GOT3 (cell line): Measurements from ENCODE around the gene GPR39.
"Not testable (repeated sequence)": the region's sequence is repeated elsewhere in the genome, so short reads cannot be mapped to it uniquely, and the experiment has no call there.

Experiments
- DNase-seq: peaks from one replicate; lab custom pipeline; 2025; ENCODE audit warnings: mixed read lengths; lab: John Stamatoyannopoulos, UW

GPR39 gene

DNA sequence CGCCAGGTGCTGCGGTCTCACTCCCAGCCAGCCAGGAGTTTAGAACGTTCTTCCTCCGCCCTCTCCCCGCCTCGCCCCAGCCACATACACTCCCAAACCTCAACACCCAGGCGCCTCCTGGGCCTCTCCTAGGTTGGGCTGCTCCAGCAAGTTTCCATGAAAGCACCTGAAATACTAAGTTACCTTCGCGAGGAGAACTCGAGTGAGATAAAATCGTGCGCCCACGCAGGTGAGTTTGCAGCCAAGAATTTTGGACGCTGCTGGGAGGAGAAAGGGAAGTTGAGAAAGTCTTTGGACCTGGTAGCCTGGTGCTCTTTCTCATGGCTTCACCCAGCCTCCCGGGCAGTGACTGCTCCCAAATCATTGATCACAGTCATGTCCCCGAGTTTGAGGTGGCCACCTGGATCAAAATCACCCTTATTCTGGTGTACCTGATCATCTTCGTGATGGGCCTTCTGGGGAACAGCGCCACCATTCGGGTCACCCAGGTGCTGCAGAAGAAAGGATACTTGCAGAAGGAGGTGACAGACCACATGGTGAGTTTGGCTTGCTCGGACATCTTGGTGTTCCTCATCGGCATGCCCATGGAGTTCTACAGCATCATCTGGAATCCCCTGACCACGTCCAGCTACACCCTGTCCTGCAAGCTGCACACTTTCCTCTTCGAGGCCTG, at the start of gene GPR39:
Gene GPR39, plus strand, starts transcription at position 83 of the 673 bp plus-strand sequence.
- DNase-seq: no peak

- DNase-seq: no peak
Measured at GRCh38 chr2:132368191-132368590, 48.4 kb upstream of the GPR39 start.

DNA sequence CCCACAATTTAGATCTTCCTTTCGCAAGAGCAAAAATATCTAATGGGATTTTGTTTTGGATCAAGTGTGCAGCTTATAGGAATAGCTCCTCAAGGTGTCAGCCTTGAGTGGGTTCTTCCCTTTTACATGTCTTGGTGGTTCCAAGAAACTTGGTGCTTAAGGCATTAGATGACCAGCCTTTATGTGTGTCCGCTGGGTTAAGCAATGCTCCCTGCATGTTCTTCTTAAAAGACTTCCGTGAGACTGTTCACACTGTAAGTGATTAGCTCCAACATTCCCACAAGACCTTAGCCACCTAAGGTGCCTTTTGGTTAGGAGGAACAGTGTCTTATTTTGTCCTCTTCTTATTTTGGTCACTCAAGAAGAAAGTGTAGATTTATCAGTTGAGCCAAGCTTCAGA, 44.3 kb upstream of the GPR39 start:
- no peak for DNase-seq

DNA sequence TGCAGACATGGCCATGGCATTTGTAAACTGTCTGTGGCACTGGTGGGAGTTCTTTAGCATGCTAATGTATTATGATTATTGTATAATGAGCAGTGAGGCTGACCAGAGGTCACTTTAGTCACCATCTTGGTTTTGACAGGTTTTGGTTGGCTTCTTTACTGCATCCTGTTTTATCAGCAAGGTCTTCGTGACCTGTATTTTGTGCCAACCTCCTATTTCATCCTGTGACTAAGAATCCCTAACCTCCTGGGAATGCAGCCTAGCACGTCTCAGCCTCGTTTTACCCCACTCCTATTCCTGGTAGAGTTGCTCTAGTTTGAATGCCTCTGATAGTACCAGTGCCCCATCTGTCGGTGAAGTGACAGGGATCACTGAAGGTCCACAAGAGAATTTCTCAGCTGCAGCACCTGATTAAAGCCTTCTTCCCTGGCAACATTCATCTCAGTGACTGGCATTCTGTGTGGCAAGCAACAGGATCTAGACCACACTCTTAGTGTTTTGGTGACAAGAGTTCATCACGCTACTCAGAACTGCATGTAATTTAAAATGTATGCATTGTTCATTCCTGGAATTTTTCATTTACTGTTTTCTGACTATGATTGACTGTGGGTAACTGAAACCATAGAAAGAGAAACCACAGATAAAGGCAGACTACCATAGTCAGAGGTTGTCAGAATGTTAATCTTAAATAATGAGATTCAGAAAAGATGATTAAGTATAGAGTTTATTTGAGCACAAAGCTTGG, 43.0 kb upstream of the GPR39 start:
- DNase-seq: no peak

DNA sequence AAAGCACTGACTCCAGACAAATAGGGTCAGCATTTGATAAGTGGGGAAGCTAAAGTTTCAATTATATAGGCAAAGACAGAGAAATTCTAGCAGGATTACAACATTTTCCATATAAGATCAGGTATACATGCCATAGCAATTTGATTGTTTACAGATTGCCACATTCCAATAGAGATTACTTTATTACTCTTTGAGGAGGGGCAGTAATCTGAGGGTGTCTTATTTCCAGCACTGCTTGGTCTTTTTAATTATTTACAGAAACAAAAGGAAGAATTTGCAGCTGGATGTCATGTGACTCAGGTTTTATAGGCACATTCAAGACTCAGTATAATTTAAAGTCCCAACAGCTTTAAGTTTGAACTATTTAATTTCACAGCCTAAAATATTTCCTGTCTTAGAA, 42.5 kb upstream of the GPR39 start:
- no peak for DNase-seq

GRCh38 chr2:132374551-132374950, 42.1 kb upstream of the GPR39 start:
- DNase-seq: no peak

DNA sequence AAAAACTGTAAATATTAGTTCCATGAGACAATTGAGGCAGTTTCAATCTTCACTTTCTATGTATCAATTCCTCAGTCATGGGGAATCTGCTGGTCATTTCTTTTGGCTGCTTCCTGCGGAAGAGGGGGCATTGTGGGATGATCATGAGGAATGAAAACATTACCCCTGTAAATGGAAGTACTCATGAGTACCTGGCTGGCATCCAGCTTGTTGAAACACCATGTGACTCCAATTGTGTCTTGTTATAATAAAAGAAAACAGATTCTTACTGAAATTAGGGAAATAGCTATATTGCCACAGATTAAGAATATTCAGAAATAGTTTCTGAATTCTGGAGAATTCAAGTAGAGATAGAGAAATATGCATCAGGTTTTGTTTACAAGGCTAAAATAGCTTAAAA, 41.6 kb upstream of the GPR39 start:
- no peak for DNase-seq

DNA sequence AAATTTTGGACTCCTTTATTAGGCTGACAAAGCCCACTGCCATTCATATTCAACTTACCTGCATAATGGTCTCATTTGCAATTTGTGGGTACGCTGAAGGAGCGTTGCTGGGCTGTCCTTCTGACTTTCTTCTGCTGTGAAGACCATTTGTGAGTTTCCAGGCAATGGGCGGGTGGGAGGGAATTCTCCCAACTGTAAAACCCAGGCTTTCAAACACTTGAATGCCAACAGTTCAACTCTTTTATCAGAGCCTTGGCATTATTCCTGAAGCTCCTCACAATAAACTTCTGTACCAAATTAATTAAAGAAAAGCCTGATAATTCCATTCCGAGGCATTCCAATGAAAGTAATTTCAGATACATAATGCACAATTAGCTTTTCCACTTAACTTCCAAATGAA, 35.2 kb upstream of the GPR39 start:
- no peak for DNase-seq

- DNase-seq: no peak
Measured at GRCh38 chr2:132383956-132384355, 32.6 kb upstream of the GPR39 start.

GRCh38 chr2:132384491-132385151, 32.0 kb upstream of the GPR39 start:
- DNase-seq: no peak

DNA sequence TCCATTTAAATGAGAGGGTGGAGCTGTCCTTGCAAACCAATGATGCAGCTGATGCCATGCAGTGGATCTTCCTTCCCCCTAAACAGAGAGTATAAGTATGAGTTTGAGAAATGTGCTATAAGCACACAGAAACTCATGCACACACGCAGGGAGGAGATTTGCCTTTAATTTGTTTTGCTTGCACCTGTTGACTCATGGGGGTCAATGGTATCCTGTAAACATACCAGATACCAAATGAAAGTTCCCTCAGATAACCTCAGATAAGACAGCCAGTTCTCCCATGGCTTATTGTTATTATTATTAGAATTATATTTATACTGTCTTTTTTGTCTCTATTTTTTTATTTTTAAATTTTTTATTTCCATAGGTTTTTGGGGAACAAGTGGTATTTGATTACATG, 29.5 kb upstream of the GPR39 start:
- DNase-seq: no peak

GRCh38 chr2:132390076-132390475, 26.5 kb upstream of the GPR39 start:
- DNase-seq: no peak

DNA sequence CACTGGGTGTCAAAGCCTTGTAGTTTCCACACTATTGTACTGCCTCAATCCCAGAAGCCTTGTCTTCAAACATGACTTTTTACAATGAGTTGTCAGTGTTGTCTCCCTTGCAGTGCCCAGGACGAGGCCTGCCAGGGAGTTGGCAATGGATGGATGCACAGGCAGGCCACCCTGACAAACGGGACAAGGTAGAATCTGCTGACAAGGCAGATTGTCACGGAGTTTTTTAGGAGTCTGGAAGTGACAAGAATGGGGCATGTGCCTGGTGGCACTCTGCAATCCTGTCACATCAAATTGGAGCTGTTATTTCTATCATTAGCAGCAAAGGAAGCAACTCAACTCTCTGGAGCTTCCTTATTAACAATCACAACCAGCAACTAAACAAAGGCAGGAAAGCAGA, 25.2 kb upstream of the GPR39 start:
- DNase-seq: no peak

DNA sequence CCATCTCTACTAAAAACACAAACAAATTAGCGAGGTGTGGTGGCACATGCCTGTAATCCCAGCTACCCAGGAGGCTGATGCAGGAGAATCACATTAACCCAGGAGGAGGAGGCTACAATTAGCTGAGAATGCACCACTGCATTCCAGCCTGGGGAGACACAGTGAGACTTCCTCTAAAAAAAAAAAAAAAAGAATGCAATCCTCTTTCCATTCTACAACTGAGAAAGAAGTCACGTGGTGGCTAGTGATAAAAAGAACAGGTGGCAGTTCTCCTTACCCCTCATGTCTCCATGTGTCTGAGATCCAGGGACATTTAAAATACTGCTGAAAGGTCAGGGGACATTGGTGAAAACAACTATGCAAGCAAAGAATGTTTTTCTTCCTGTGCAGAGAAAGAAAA, 24.4 kb upstream of the GPR39 start:
- no peak for DNase-seq

GRCh38 chr2:132392879-132393278, 23.7 kb upstream of the GPR39 start:
- DNase-seq: no peak

DNA sequence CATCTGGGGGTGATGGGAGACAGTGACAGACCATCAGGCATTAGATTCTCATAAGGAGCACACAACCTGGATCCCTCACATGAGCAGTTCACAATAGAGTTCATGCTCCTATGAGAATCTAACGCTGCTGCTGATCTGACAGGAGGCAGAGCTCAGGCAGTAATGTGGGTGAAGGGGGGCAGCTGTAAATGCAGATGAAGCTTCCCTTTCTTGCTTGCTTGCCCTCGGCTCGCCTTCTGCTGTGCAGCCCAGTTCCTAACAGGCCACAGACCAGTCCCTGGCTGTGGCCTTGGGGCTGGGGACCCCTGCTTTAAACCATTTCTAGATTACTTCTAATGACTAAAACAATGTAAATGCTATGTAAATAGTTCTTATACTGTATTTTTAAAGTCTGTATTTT, 19.6 kb upstream of the GPR39 start:
- DNase-seq: not testable (repeated sequence)

GRCh38 chr2:132400169-132400900, 16.3 kb upstream of the GPR39 start:
- no peak for DNase-seq

- DNase-seq: no peak
Measured at GRCh38 chr2:132400901-132401240, 15.7 kb upstream of the GPR39 start.

DNA sequence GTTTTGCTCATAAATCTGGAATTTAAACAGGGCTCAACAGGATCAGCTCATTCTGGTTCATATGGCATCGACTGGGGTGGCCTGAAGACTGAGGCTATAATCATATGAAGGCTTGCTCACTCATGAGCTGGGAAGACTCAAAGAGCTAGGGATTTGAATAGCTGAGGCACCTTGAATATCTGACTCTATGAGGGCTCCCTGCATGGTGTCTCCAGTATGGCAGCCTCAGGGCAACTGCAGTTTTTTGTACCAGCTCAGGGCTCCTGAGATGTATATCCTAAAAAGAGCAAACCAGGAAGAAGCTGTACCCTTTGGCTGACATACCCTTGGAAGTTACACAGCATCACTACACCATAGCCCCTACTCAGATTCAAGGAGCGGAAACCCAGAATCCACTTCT, 15.3 kb upstream of the GPR39 start:
- DNase-seq: no peak

DNA sequence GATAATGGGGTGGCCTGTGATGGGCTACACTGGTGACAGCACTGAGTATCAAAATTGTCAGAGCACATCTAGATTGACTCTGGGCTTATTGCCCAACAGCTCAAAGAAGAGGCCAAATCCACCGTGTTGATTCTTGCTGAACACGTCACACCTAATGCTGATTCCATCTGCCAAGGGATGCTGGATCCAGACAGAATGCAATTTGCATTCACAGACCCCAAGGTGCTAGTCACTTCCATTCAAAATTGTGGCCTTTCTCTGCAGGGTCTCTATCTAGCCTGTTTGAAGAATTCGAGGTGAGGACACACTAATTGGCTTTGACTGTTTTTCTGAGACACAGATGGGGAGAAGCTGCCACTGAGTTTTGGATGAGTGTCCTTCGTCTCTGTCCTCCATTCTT, 13.5 kb upstream of the GPR39 start:
- no peak for DNase-seq

DNA sequence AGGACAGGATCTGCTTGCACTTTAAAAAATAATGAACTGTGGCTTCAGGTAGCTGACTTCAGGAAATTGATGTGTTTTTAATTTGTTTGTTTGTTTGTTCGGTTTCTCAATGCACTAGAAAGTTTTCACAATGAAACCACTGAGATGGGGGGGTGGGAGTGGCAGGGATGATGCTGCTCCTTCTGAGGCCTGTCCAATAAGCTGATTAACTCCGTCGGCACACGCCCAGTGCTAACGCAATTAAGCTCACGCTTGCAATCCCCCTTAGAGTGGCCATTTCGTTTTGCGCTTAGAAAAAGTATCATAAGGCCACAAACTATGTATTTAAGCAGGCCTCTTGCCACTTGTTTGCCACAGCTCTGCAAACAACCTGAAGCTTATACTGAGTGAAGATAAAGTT, 12.5 kb upstream of the GPR39 start:
- DNase-seq: no peak

GRCh38 chr2:132407784-132408183, 8.8 kb upstream of the GPR39 start:
- no peak for DNase-seq

DNA sequence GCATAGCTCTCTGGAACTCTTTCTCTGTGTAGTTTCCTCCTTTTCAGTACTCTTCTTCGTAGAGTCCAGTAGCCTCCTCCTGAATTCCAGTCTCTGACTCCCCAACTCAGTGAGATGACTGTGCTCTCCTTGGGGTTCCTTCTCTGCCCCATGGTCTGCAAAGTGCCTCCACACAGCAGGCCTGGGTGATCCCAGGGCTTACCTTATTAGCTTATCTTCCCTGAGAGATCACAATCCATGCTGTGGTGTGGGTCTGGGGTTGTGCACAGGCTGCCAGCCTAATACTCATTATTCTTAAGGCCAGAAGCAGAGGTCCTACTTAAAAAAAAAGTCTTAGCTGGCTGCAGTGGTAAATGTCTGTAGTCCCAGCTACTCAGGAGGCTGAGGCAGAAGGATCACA, 4.6 kb upstream of the GPR39 start:
- DNase-seq: no peak
